ENCODE measurements around the gene ADAMTS9.
"Not testable (repeated sequence)": the region's sequence is repeated elsewhere in the genome, so short reads cannot be mapped to it uniquely, and the experiment has no call there.

The ADAMTS9 gene

DNA sequence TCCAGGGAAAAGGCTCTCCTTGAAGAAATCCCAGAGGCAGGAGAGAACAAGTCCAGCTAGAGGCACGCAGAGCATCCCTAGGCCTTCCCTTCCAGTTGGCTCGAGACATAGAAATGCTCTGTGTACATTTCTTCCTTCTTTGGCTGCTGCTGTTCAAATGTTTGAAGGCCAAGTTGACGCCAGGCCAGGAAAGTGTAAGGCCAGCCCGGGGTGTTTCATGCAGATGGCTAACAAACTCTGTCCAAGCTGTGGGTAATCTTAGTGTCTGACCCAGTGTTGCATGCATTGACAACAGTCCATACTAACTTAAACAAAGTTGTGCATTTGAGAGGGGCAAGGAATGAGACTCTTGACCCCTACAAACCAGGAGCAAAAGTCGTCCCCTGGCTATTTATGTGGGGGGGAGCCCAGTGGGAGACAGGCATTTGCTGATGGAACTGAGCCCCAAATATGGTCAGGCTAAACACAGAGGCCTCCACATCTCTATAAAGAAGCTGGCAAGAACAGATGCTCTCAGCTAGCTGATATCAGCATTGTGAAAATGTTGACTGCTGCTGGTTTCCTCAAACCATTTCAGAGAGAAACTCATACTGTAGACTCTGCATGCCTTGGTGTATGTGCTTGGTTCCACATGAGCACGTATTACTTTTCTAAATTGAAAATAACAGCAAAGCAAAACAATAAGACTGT lies 139.5 kb downstream of the ADAMTS9 start:
- no peak overlapping the region for H3K4me3 ChIP-seq (ENCODE audit: low read depth, low read length)

DNA sequence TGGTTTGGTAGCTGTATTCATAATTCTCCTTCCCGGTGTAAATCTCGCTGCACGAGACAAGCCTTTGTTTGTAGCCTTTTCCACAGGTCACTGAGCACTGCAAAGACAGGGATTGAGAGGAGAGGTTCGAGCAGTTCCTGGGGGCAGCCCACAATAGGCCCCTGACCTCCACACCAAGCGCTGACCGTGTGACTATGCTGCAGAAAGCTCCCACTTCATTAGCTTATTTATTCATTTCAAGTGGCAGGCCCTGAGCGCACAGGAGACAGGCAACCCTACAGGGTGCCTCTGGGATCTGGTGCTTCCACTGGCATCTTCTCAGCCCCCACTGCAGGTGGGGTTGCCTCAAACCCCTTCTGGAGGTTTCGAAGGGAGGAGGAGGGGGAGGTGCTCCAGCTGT lies 140.9 kb downstream of the ADAMTS9 start:
- no peak overlapping the region for H3K4me3 ChIP-seq (ENCODE audit: low read depth, low read length)

DNA sequence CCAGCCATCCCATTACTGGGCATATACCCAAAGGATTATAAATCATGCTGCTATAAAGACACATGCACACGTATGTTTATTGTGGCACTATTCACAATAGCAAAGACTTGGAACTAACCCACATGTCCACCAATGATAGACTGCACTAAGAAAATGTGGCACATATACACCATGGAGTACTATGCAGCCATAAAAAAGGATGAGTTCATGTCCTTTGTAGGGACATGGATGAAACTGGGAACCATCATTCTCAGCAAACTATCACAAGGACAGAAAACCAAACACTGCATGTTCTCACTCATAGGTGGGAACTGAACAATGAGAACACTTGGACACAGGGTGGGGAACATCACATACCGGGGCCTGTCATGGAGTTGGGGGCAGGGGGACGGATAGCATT lies 142.6 kb downstream of the ADAMTS9 start:
- not testable (repeated sequence) for H3K4me3 ChIP-seq (ENCODE audit: low read depth, low read length)

DNA sequence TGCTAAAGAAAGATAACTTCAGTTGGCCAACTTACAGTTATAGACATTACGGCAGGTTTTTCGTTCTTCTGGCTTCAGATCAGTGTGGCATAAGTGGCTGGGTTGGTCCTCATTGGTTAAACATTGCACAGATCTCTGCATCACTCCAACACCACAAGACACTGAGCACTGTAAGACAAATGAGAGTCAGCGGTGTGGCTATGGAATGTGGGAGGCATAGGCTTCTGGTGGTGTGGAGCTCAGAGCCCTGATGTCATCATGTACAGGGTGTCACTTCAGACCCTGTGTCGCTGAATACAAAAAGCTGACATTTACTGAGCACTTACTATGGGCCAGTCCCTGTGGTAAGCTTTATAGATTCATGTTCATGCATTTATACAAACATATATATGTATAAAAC lies 146.0 kb downstream of the ADAMTS9 start:
- H3K4me3 ChIP-seq (ENCODE audit: low read depth, low read length): no peak overlapping the region

DNA sequence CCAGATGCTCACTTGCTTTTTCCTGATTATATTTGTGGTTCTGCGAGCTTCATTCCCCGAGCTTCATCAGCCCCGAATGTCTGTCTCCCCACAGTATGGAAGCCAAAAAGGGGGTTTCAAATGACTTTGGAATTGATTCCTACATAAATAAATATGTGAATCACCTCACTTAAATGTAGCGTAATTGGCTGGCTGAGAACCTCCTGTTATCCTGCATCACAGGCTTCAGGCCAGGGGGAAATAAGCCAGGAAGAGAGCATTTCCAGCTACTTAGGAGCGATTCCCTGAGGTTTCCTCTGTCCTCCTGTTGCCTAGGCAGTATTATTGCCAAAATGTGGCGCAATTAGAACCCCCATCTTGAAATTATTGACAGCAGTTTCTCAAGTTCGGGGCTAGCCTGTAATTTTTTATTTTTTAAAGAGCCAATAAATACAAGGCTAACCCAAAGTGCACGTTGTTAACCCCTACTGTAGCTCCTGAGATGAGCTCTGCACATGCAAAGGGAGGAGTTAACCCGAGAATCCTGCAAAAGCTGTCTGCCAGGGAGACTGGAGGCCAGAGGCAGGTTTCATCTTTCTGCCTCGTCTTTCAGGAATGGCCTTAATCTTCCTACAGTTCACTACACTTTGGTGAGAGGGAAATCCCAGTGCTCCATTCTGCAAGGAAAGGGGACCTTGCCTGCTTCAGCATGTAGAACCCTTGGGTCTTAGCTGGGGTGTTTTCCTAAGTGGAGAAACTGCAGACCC lies 148.2 kb downstream of the ADAMTS9 start:
- no peak overlapping the region for H3K4me3 ChIP-seq (ENCODE audit: low read depth, low read length)

DNA sequence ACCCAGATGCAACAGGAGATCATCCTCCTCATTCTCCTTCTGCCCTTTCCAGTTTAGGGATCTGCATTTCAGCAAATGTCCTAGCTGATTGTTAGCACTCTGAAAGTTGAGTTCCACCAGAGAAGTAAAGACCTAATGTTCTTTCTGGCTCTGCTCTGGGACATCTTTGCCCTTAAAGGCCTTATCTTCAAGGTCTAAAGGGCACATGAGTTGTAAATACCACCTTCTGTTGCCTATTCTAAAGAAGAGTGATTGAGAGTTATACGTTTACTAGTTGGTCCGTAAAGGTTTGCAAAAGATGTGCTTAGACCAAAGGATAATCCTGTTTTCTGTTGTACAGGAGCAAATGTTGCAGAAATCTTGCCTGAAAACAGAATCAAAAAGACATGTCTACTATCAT lies 151.6 kb downstream of the ADAMTS9 start:
- H3K4me3 ChIP-seq (ENCODE audit: low read depth, low read length): no peak overlapping the region

DNA sequence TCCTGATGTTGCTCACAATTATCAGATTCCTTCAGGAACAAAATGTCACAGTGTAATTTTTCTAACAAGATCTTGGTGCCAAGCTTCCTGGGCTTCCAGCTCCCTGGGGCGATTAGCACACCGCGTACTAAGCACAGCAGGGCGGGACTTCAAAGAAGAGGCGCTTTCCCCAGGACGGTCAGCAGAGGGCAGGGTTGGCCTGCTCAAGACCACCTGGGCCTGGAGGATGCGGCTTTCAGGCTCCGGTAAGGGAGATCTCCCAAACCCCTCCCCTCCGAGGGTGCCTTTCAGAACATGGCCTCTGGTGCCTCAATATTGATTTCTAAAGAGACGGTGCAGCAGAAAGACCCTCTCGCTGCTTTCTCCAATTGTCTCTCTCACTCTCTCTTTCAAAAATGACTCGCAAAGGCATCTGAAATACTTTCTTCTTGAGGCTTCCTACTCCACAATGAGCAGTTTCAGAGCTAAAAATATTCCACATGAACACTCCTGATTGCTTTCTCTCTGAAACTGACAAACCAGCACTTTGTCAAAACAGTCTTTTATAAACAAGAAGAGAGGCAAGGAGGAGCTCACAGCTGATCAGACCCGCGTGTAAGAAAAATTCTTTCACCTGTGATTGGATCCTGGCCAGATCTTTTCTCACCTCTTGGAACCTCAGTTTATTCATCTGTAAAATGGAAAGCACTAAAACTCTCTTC lies 154.0 kb downstream of the ADAMTS9 start:
- no peak overlapping the region for H3K4me3 ChIP-seq (ENCODE audit: low read depth, low read length)

DNA sequence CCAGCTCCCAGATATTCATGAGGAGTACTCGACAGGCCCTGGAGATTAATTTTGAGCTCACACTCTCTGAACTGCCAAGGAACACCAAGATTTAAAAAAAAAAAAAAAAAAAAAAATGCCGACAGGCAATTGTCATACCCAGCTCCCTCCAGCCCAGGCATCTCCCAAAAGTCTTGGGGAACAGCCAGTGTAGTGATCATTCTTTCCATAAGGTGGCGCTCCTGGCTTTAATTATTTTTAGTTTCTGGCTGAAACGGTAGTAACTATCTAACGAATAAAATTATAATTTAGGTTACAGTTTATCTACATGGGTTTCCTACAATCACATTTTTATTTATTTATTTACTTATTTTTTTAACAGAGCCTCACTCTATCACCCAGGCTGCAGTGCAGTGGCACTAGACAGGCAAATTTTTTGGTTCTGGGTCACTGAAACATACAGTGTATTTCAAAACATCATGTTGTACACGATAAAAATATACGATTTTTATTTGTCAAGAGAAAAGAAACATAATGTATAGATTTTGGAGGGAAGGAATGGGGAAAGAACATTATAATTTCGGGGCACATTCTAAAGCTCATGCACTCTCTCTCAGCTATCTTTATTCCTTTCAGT lies 157.3 kb downstream of the ADAMTS9 start:
- H3K4me3 ChIP-seq (ENCODE audit: low read depth, low read length): no peak overlapping the region

DNA sequence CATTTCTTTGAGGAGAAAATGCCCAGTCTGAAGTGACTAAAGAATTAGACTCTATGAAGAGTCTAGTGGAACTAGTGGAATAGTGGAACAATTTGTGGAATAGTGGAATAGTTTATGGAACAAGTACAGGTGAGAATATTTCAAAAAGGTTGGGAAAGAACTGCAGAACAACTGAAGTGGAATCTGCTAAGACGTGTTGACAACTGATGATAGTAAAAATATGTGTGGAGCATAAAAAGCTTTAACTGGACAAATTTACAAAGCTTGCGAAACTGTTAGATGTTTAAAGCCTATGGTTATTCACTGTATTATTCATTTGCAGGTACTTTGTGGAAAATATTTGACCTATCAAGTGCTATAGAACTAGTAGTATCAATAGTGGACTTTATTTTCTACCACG lies 164.5 kb downstream of the ADAMTS9 start:
- H3K4me3 ChIP-seq (ENCODE audit: low read depth, low read length): no peak overlapping the region

DNA sequence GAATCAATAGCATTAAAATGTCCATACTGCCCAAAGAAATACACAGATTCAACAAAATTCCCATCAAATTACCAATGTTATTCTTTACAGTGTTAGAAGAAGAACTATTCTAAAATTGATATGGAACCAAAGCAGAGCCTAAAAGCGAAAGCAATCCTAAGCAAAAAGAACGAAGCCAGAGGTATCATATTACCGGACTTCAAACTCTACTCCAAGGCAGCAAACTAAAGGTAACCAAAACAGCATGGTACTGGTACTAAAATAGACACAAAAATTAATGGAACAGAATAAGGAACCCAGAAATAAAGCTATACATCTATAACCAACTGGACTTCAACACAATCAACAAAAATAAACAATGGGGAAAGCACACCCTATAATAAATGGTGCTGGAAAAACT lies 167.5 kb downstream of the ADAMTS9 start:
- no peak overlapping the region for H3K4me3 ChIP-seq (ENCODE audit: low read depth, low read length)

DNA sequence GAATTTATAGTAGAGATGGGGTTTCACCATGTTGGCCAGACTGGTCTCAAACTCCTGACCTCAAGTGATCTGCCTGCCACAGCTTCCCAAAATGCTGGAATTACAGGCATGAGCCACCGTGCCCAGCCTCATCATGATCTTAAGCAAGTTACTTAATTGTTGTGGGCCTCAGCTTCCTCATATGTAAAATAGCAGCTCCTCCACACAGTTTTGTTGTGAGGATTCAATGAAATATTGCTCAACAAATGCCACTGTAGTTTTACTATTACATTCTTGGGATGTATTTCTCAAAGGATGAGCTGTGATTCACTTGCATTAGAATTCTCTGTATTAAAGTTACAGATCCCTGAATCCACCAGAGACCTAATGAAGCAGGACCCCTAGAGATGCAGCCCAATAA lies 168.8 kb downstream of the ADAMTS9 start:
- H3K4me3 ChIP-seq (ENCODE audit: low read depth, low read length): no peak overlapping the region

DNA sequence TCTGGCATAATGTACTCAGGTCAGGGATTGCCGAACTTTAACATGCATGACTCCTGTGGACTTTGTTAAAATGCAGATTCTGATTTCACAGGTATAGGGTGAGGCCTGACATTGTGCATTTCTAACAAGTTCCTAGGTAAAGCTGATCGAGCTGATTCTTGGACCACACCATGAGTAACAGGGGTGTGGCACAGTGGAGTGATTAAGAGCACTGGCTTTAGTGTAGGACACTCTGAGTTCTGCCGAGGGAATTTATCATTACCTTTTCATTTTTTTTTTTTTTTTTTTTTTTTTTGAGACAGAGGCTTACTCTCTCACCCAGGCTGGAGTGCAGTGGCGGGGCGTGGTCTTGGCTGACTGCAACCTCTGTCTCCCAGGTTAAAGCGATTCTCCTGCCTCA lies 169.3 kb downstream of the ADAMTS9 start:
- no peak overlapping the region for H3K4me3 ChIP-seq (ENCODE audit: low read depth, low read length)

DNA sequence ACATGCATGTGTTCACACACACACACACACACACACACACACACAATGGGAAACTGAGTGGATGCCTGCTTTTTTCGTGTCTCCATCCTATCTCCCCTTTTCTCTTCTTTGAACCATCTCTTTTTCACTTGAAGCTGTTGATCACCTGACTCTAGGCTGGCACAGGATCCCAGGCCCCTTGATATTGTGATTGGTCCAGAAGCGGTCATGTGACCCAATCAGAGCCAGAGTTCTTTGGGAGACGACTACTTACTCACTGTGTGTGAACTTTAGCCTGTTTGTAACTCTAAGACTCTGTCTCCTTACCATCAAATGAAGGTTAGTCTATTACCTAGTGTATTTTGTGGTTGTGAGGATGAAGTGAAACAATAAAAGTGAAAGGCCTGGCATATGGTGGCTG lies 172.9 kb downstream of the ADAMTS9 start:
- H3K4me3 ChIP-seq (ENCODE audit: low read depth, low read length): no peak overlapping the region

DNA sequence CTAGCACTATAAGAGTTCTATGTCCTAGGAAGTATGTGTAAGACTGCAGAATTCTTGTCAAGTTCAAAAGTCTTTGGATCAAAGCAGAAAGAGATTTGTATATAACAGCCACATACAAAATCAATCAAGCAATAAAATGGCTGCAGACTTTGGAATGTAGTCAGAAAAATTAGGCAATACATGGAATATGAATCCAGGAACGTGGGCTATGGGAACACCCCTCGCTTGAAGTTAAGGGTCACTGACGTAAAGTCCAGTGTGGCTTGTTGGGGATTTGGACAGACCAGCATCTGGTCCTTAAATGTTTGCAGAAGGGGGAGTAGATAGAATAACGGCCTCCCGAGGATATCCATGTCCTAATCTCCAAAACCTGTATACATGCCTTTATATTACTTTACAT lies 178.6 kb downstream of the ADAMTS9 start:
- H3K4me3 ChIP-seq (ENCODE audit: low read depth, low read length): no peak overlapping the region

DNA sequence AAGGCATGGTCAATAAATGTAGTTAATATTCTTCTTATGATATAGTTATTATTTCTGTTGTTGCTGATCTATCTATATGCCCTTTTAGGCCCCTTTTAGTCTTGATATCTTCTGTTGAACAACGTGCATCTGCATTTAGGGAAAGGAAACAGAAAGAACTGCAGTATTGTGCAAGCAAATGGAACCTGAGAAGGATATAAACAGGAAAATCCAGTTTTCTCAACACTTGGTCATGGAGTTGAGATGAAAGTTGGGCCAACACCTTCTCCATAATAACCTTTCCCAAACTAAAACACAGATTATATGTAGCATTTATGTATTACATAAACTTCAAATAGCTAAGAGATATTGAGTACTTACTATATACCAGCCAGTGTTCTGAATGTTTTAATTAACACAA lies 179.7 kb downstream of the ADAMTS9 start:
- no peak overlapping the region for H3K4me3 ChIP-seq (ENCODE audit: low read depth, low read length)

DNA sequence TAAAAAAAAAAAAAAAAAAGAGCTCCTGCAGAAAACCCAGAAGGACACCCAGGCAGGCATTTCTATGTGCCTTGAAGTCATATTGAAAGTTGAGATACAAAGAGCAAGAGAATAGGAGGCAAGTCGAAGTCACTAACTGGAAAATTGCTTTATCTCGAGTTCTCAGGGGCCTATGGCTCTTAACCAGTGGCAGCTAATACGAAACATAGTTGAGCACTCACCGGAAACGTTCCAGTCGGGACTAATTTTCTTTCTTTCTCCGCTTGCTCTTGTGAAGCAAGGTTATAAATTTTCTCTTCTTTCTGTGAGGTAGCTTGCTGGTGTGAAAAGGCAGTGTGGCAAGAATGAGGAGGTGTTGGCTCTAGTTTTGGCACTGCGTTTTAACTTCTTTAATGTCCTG lies 181.5 kb downstream of the ADAMTS9 start:
- no peak overlapping the region for H3K4me3 ChIP-seq (ENCODE audit: low read depth, low read length)

DNA sequence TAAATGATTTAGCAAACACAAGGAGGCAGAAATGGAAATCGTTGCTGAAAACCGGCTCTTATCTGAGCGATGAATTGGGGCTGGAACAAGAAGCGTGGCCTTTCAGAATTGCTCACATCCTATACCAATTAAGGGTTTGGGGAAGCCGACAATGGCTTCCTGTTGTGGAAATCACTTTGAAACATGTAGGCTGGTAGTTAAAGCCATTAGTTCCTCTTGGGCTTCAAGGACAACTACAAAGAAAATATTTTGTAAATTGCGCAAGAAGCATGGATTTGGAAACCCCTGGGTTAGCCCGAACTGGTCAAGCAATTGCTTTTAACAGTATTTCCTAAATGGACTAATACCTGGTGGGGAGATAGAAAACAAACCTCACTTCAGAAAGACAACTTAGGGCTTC lies 182.4 kb downstream of the ADAMTS9 start:
- no peak overlapping the region for H3K4me3 ChIP-seq (ENCODE audit: low read depth, low read length)

DNA sequence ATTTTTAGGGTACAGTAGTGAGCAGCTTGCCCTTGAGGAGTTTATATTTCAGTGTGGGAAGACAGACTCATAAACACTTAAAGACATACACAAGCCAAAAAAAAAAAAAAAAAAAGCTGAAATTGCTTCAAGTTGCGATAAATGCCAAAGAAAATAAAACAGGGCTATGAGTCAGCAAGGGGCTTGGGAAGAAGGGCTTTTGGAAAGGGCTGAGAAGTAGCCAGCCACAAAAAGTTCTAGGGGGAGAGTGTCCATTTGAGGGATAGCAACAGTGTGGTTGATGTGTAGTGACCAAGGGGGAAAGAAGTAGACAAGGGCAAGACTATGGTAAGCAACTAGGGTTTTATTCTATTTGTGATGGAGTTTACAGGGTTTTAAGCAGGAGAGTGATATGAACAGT lies 185.5 kb downstream of the ADAMTS9 start:
- no peak overlapping the region for H3K4me3 ChIP-seq (ENCODE audit: low read depth, low read length)

DNA sequence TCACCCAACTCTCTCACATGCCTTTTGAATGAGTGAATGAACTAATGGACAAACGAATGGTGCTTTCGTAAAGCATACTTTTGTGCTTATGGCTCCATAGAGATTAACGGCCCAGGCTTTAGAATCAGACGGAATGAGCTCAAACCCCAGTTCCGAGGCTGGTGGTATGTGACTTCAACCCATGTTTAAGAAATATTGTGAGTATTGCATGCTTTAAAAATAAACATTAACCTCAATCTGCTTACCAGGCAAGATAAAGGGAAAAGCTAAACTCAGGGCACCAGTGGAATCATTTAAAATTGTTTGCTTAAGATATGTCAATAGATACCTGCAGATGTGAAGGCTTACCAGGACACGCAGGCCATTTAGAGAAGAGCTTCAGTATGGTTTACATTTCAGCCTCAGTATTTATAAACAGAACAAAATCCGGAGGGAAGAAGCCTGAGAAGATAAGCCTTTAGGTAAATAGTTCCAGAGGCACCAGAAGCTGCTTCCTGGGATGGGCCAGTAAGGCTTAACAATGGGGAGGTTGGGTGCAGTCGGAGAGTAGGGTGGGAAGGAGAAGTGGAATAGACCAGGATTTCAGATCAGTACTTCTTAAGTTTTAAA lies 186.4 kb downstream of the ADAMTS9 start:
- H3K4me3 ChIP-seq (ENCODE audit: low read depth, low read length): no peak overlapping the region

DNA sequence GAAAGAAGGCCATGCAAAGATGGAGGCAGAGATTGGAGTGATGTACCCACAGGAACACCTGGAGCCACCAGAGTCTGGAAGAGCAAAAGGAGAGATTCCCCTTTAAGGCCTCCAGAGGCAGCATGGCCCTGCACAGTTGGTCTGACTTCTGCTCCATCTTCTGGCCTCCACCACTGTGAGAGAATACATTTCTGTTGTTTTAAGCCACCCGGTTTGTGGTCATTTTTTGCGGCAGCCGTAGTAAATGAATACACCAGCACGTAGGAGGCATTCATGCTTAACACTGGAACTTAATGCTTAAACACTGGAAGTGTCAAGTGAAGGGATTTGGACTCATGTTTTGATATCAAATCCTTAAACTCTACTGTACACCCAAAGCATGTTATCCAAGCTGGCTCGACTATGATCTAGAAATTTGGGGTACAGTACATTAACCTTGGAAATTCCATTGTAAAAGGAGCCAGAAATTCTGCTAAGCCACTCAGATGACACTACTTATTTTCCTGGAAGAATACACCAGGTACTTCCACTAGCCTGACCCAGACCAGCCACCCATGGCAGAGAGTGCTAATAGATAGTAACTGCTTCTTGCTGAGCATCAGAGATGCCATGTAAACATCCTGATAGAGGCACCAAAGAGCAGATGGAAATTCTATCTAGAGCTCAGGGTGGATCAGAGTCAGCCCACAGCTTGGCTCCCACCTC lies 190.9 kb downstream of the ADAMTS9 start:
- no peak overlapping the region for H3K4me3 ChIP-seq (ENCODE audit: low read depth, low read length)
